ENCODE measurements around the gene NANS. TPM values are rescaled to one million over a fixed set of nuclear protein-coding genes. Genes with fewer than 3 reads are reported as not detected.
"Not testable (repeated sequence)": the region's sequence is repeated elsewhere in the genome, so short reads cannot be mapped to it uniquely, and the experiment has no call there.

The NANS gene
- total RNA-seq, 1 donor from 2014 or later, result 41.4 TPM

- Mint-ChIP-seq H3K27me3 (ENCODE audit: unreplicated experiment) (peaks cover 4% of the 10 kb centered on the region), H3K9me3 (ENCODE audit: unreplicated experiment) (no peaks in the 10 kb centered on the region), H3K27ac (ENCODE audit: unreplicated experiment) (no peak overlapping the region), H3K4me3 (ENCODE audit: unreplicated experiment) (no peak overlapping the region), H3K4me1 (ENCODE audit: unreplicated experiment) (peaks cover 7% of the 10 kb centered on the region), H3K36me3 (ENCODE audit: low read depth, unreplicated experiment) (no peaks in the 10 kb centered on the region)
- DNase-seq (ENCODE audit: low spot score), result no peak
- TF ChIP-seq CTCF (IDR thresholded peaks at IDR 0.05; ENCODE audit: unreplicated experiment), result no peak
Observed at GRCh38 chr9:98085058-98085457, 28.5 kb downstream of the NANS start.

- Mint-ChIP-seq H3K27ac (ENCODE audit: unreplicated experiment) (no peak overlapping the region), H3K4me1 (ENCODE audit: unreplicated experiment) (peaks cover 7% of the 10 kb centered on the region), H3K9me3 (ENCODE audit: unreplicated experiment) (no peaks in the 10 kb centered on the region), H3K27me3 (ENCODE audit: unreplicated experiment) (peaks cover 4% of the 10 kb centered on the region), H3K36me3 (ENCODE audit: low read depth, unreplicated experiment) (no peaks in the 10 kb centered on the region), H3K4me3 (ENCODE audit: unreplicated experiment) (no peak overlapping the region)
- no peak for TF ChIP-seq CTCF (IDR thresholded peaks at IDR 0.05; ENCODE audit: unreplicated experiment)
- no peak for DNase-seq (ENCODE audit: low spot score)
Observed at GRCh38 chr9:98085944-98086343, 29.4 kb downstream of the NANS start.

GRCh38 chr9:98086461-98086860 lies 29.9 kb downstream of the NANS start:
- Mint-ChIP-seq H3K27ac (ENCODE audit: unreplicated experiment) (no peak overlapping the region), H3K9me3 (ENCODE audit: unreplicated experiment) (no peaks in the 10 kb centered on the region), H3K4me1 (ENCODE audit: unreplicated experiment) (peaks cover 7% of the 10 kb centered on the region), H3K4me3 (ENCODE audit: unreplicated experiment) (no peak overlapping the region), H3K27me3 (ENCODE audit: unreplicated experiment) (peaks cover 4% of the 10 kb centered on the region), H3K36me3 (ENCODE audit: low read depth, unreplicated experiment) (no peaks in the 10 kb centered on the region)
- TF ChIP-seq CTCF (IDR thresholded peaks at IDR 0.05; ENCODE audit: unreplicated experiment), result no peak
- no peak for DNase-seq (ENCODE audit: low spot score)

GRCh38 chr9:98087420-98088354 lies 31.2 kb downstream of the NANS start:
- TF ChIP-seq CTCF (IDR thresholded peaks at IDR 0.05; ENCODE audit: unreplicated experiment), result peak; percentile 21
- Mint-ChIP-seq H3K9me3 (ENCODE audit: unreplicated experiment) (no peaks in the 10 kb centered on the region), H3K4me1 (ENCODE audit: unreplicated experiment) (peaks cover 7% of the 10 kb centered on the region), H3K36me3 (ENCODE audit: low read depth, unreplicated experiment) (no peaks in the 10 kb centered on the region), H3K27ac (ENCODE audit: unreplicated experiment) (no peak overlapping the region), H3K4me3 (ENCODE audit: unreplicated experiment) (no peak overlapping the region), H3K27me3 (ENCODE audit: unreplicated experiment) (peaks cover 4% of the 10 kb centered on the region)
- peak; percentile 62 for DNase-seq (ENCODE audit: low spot score)

GRCh38 chr9:98090674-98091073 lies 34.1 kb downstream of the NANS start:
- not testable (repeated sequence) for H3K27ac Mint-ChIP-seq (ENCODE audit: unreplicated experiment); H3K27me3 Mint-ChIP-seq (ENCODE audit: unreplicated experiment); H3K4me3 Mint-ChIP-seq (ENCODE audit: unreplicated experiment); H3K9me3 Mint-ChIP-seq (ENCODE audit: unreplicated experiment); DNase-seq (ENCODE audit: low spot score); H3K36me3 Mint-ChIP-seq (ENCODE audit: low read depth, unreplicated experiment); H3K4me1 Mint-ChIP-seq (ENCODE audit: unreplicated experiment)
